ENCODE results near the gene NCOA5.

NCOA5 gene

GRCh38 chr20:46020555-46020954 is 69.2 kb downstream of the NCOA5 start:
- DNase-seq (ENCODE audit: low spot score) = no peak
- TF ChIP-seq CTCF (IDR thresholded peaks at IDR 0.05; ENCODE audit: extremely low read depth, missing control alignments) = no peak

- TF ChIP-seq CTCF (IDR thresholded peaks at IDR 0.05; ENCODE audit: extremely low read depth, missing control alignments) = no peak
- no peak for DNase-seq (ENCODE audit: low spot score)
These were observed 71.2 kb downstream of the NCOA5 start for GRCh38 chr20:46018611-46019010.

- DNase-seq (ENCODE audit: low spot score) = no peak
- TF ChIP-seq CTCF (IDR thresholded peaks at IDR 0.05; ENCODE audit: extremely low read depth, missing control alignments) = no peak
These were observed 71.7 kb downstream of the NCOA5 start for GRCh38 chr20:46018112-46018511.

- no peak for TF ChIP-seq CTCF (IDR thresholded peaks at IDR 0.05; ENCODE audit: extremely low read depth, missing control alignments)
- no peak for DNase-seq (ENCODE audit: low spot score)
These were observed 72.5 kb downstream of the NCOA5 start for GRCh38 chr20:46017272-46017671.

- no peak for DNase-seq (ENCODE audit: low spot score)
- no peak for TF ChIP-seq CTCF (IDR thresholded peaks at IDR 0.05; ENCODE audit: extremely low read depth, missing control alignments)
These were observed 75.0 kb downstream of the NCOA5 start for GRCh38 chr20:46014517-46015396.

GRCh38 chr20:46013829-46014516 is 75.8 kb downstream of the NCOA5 start:
- peak; percentile 85 for TF ChIP-seq CTCF (IDR thresholded peaks at IDR 0.05; ENCODE audit: extremely low read depth, missing control alignments)
- peak; percentile 90 for DNase-seq (ENCODE audit: low spot score)

GRCh38 chr20:46013322-46013828 is 76.4 kb downstream of the NCOA5 start:
- TF ChIP-seq CTCF (IDR thresholded peaks at IDR 0.05; ENCODE audit: extremely low read depth, missing control alignments) = no peak
- DNase-seq (ENCODE audit: low spot score) = peak; percentile 42
